ENCODE results near the gene NEUROG1. TPM values are rescaled to one million over a fixed set of nuclear protein-coding genes. Genes with fewer than 3 reads are reported as not detected.
"Not testable (repeated sequence)": the region's sequence is repeated elsewhere in the genome, so short reads cannot be mapped to it uniquely, and the experiment has no call there.

Gene NEUROG1
- total RNA-seq, 1 donor: not detected

DNA sequence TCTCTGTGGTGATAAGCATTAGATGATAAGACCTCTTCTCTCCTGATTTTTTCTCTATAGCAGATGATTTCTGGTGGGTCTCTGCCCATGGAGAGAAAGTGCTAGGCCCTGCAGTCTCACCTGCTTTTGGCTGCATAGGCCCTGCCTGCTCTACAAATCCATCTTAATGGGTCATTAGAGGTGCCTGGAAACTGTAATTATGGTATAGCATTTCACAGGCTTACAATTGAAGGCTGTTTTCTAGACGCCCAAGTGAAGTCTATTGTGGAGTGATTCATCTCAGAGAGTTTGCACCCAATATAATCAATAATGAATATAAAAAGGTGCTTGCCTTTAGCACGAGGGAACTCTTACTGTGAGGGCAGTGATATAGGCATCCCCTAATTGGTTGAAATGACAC is 33.8 kb downstream of the NEUROG1 start:
- no peaks in the 10 kb centered on the region for H3K9me3 ChIP-seq (ENCODE audit: low read depth, low read length)
- peaks cover 22% of the 10 kb centered on the region for H3K27me3 ChIP-seq (ENCODE audit: insufficient read depth, low read length)
- no peaks in the 10 kb centered on the region for H3K4me1 ChIP-seq (ENCODE audit: insufficient read depth, low read length)
- H3K4me3 ChIP-seq (ENCODE audit: low read length): no peak overlapping the region

DNA sequence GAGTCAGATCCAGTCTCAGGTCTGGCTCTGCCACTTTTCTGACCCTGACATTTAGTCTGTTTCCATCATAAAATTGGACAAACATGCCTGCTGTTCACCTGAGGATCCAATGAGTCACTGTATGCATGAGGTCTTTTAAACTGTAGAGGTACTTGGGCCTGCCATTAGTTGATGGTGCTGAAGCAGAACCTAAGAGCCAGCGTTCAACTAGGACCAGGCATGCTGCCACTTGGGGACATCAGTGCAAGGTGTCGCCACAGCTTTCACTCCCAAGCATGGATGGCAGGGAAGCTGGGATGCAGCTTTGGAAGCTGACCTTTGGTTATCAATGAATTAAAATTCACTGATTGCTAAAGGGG is 37.1 kb downstream of the NEUROG1 start:
- Histone ChIP-seq H3K4me1 (ENCODE audit: insufficient read depth, low read length) (peaks cover 6% of the 10 kb centered on the region), H3K4me3 (ENCODE audit: low read length) (no peak overlapping the region), H3K27me3 (ENCODE audit: insufficient read depth, low read length) (peaks cover 19% of the 10 kb centered on the region), H3K9me3 (ENCODE audit: low read depth, low read length) (no peaks in the 10 kb centered on the region)

DNA sequence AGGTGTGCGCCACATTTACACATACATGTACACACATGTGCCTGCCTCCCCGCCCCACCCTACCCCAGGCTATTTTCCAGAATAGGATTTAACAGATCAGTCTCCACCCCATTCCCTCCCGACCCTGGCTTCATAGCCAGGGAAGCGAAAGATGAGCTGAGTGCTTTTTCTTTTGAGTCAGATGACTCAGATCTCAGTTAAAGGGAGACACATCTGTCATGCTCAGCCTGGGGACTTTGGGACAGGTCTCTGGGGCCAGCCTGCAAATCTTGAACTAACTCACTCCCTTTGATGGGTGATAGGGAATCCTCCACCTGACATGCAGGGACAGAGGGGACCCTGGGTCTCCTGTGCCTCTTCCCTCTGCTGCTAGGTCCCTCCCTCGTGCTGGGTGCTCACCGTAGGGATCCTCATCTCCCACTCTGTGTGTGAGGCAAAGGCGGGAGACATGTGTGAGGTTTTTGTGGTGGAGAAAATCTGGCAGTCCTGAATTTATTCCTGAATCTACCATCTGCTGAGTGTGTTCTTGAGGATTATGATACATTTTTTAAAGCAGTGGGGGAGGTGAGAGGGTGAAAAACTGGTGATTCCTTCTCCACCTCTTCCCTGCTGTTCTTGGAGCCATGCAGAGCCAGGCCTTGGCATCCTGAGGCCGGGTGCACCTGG is 37.7 kb downstream of the NEUROG1 start:
- Histone ChIP-seq H3K4me1 (ENCODE audit: insufficient read depth, low read length) (peaks cover 11% of the 10 kb centered on the region), H3K4me3 (ENCODE audit: low read length) (no peak overlapping the region), H3K27me3 (ENCODE audit: insufficient read depth, low read length) (peaks cover 21% of the 10 kb centered on the region), H3K9me3 (ENCODE audit: low read depth, low read length) (no peaks in the 10 kb centered on the region)

DNA sequence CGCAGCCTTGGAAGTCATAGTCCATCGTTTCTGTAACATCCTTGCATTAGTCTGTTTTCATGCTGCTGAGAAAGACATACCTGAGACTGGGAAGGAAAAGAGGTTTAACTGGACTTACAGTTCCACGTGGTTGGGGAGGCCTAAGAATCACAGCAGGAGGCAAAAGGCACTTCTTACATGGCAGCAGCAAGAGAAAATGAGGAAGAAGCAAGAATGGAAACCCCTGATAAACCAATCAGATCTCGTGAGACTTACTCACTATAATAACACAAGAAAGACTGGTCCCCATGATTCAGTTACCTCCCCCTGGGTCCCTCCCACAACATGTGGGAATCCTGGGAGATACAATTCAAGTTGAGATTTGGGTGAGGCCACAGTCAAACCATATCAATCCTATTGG is 40.2 kb downstream of the NEUROG1 start:
- H3K27me3 ChIP-seq (ENCODE audit: insufficient read depth, low read length): peaks cover 38% of the 10 kb centered on the region
- not testable (repeated sequence) for H3K9me3 ChIP-seq (ENCODE audit: low read depth, low read length); H3K4me3 ChIP-seq (ENCODE audit: low read length)
- peaks cover 25% of the 10 kb centered on the region for H3K4me1 ChIP-seq (ENCODE audit: insufficient read depth, low read length)

DNA sequence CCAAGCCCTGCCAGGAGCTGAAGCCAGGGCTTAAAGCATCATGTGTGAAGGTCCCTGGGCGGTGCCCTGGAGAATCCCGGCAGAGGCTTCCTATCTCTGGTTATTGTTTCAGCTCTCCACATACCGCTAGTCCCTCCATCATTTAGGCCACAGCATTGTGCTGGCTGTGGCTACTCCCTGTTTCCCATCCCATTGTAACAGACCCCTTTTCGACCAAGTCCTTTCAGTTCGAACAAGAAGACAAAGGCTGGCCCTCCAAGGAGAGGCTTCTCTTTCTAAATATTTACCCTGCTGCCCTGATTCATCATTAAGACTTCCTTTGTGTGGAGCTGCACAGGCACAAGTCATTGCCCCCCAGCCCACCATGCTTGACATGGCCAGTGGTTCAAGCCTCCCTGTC is 41.6 kb downstream of the NEUROG1 start:
- Histone ChIP-seq H3K4me3 (ENCODE audit: low read length) (no peak overlapping the region), H3K27me3 (ENCODE audit: insufficient read depth, low read length) (peaks cover 51% of the 10 kb centered on the region), H3K4me1 (ENCODE audit: insufficient read depth, low read length) (peaks cover 37% of the 10 kb centered on the region), H3K9me3 (ENCODE audit: low read depth, low read length) (no peaks in the 10 kb centered on the region)

DNA sequence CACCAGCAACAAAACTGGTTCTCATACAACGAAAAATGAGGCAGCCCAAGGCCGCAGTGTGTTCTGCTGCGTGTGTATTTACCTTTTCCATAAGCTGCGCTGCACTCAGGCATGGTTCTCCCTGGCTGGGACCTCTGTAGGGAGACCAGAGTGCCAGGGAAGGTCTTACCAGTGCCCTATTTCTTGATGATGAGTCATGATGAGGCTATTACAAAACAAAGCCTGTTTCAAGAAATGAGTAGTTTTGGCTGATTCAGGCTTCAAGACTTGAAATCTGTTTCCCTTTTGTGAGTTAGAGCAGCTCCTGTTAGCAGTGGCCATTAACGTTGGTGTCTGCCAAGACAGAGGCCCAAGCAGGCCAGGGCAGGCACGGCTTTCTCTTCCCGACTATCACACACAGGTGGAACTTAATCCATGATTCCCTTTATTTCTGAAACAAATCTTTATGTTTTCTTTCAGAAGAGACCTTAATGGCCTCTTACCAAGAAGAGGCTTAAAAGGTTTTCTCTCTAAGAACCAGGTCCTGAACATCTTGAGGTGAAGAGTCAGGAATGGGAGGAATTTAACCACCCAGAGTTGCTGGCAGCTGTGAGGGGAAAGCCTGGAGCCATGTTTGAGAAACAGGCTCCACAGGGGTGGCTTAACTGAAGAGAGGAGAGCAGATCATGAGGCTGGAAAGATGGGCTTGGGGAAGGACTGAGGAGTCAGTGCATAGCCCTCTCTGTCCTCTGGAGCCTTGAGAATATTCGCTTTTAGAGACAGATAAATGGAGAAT is 42.2 kb downstream of the NEUROG1 start:
- Histone ChIP-seq H3K4me1 (ENCODE audit: insufficient read depth, low read length) (peaks cover 42% of the 10 kb centered on the region), H3K9me3 (ENCODE audit: low read depth, low read length) (no peaks in the 10 kb centered on the region), H3K27me3 (ENCODE audit: insufficient read depth, low read length) (peaks cover 57% of the 10 kb centered on the region), H3K4me3 (ENCODE audit: low read length) (no peak overlapping the region)

DNA sequence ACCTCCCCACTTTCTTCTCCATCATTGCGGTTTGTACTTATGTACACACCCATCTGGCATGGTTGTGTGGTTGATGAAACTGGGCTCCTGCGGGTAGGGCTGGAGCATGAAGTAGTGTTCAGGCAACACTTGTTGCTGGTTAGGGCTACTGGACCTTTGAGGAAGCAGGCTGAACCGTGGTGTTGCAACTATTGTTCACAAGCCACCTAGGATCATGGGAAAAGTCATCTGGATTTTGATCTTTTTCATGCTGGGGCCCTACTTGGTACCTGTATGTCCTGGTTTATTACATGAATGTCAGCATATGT is 43.5 kb downstream of the NEUROG1 start:
- Histone ChIP-seq H3K27me3 (ENCODE audit: insufficient read depth, low read length) (peaks cover 64% of the 10 kb centered on the region), H3K9me3 (ENCODE audit: low read depth, low read length) (no peaks in the 10 kb centered on the region), H3K4me3 (ENCODE audit: low read length) (no peak overlapping the region), H3K4me1 (ENCODE audit: insufficient read depth, low read length) (peaks cover 42% of the 10 kb centered on the region)

DNA sequence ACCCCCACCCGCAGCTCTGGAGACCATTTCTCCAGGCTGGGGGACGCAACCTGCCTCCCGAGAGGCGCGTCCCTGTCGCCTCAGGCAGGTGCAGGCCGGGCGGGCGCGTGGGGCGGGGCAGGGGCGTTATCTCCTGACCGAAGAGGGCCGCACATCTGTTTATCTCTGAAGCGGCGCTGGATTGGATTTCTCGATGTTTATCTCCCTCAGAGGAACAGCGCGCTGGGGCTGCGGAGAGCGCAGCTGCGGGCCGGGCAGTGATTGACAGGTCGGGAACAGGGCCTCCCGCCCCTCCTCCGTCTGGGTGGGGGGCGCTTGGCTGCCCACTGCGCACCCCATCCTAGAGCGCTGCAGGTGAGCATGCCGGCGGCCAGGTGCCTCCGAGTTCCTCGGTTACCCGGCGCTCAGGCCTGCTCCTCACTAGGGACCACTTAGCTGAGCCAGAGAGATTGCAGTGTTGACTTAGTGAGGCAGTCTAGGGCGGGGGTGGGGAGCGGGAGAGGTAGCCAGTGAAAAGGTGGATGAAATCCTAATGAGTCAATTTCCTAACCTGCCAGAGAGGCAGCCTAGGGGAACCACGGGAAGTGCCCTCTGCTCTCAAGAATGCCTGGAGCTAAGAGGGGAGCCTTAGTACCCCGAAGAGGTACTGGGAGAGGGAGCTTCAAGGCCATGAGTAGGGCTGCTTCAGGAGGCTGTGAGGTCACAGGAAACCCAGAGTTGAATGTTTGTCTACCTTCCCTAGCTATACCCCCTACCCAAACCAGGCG is 44.0 kb downstream of the NEUROG1 start:
- Histone ChIP-seq H3K4me3 (ENCODE audit: low read length) (no peak overlapping the region), H3K4me1 (ENCODE audit: insufficient read depth, low read length) (peaks cover 42% of the 10 kb centered on the region), H3K9me3 (ENCODE audit: low read depth, low read length) (no peaks in the 10 kb centered on the region), H3K27me3 (ENCODE audit: insufficient read depth, low read length) (peaks cover 70% of the 10 kb centered on the region)

DNA sequence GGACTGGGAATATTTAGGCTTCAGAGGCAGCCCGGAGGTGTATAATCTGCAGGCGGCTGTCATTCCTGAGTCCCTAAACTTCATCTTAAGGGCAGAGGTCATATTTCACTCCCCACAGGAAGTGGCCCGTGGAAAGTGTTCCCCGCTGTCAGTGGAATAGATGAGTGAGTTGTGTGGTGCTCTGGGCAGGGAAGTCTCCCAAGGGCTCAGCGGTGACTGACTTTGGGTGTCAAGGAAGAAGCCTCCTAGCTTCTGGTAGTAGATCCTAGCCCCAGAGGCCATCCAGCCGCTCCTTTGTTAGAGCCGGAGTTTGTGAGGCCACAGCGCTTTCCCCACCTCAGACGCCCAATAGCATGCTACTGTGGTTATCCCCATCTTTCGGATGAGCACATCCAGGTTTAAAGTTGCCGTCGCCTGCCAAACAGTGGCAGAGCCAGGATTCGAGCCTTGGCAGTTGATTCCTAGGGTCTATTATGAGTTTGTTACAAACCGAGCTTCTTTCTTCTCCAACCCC is 44.7 kb downstream of the NEUROG1 start:
- peaks cover 76% of the 10 kb centered on the region for H3K27me3 ChIP-seq (ENCODE audit: insufficient read depth, low read length)
- H3K9me3 ChIP-seq (ENCODE audit: low read depth, low read length): no peaks in the 10 kb centered on the region
- no peak overlapping the region for H3K4me3 ChIP-seq (ENCODE audit: low read length)
- peaks cover 42% of the 10 kb centered on the region for H3K4me1 ChIP-seq (ENCODE audit: insufficient read depth, low read length)

DNA sequence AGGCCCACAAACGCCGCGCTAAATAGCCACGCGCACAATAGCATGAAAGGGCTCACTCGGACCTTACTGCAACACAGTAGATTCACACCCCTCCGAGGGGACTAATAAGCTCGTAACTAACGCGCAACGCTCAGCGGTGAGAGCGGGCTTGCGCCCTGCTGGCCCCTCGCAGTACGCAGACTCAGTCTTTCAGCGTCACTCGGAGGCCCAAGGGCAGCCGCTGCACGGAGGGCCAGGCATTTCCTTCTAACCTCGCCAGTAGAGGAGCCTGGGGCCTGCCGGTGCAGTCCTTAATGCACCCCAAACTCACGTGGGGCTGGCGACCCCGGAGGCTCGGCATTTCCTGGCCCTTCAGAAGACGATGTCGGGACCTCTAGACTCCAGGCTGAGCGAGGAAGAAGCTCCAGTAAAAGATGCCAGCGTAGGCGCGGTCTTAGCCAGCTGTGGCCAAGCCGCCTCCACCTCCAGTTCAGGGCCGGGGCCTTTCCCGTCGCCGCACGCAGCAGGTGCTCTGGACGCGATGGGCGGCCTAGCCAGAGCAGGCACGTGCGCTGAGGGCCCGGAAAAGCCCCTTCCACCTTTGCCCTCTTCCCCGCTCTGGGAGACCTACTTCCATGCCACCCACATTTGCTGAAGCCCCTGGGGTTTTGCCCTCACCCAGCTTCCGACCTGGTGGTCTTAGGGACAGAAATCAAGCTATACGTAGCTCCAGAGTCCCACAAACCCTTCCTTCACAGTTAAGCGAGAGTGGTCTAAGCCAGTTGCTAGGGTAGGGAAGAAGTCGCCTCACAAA is 45.3 kb downstream of the NEUROG1 start:
- no peak overlapping the region for H3K4me3 ChIP-seq (ENCODE audit: low read length)
- peaks cover 42% of the 10 kb centered on the region for H3K4me1 ChIP-seq (ENCODE audit: insufficient read depth, low read length)
- no peaks in the 10 kb centered on the region for H3K9me3 ChIP-seq (ENCODE audit: low read depth, low read length)
- H3K27me3 ChIP-seq (ENCODE audit: insufficient read depth, low read length): peaks cover 83% of the 10 kb centered on the region

DNA sequence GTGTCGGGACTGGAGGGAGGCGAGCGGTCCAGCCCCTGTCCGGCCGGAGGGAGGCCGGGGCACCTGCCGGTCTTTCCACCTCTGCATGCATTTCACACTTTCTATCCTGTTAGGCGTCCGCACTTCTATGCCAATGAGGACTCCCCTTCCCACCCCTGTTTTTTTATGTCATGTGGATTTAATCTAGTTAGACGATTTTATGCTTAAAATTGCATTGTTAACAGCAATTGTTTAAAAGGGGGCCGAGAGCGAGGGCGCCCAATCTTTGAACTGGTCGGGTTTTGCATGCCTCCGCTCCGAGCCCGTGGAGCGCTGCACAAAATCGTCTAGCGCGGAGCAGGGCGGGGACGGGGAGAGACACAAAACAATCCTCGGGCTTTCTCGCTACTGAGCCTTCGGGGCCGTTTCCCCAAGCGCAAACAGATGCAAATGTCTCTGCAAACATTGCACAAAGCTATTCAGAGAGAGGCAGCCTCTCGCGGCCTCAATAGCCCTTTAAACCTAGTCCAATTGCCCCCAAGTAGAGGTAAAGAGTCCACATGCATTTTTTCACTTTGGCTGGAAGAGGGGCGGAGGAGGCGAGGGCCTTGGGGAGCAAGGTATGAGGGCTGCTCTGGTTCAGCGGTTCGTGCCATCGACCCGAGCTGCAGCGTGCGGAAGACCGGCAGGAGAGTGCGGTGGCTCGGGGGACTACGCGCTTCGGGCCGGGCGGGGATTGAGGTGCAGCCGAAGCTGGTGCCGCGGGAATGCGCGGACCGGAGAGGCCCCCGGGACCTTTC is 46.1 kb downstream of the NEUROG1 start:
- Histone ChIP-seq H3K9me3 (ENCODE audit: low read depth, low read length) (no peaks in the 10 kb centered on the region), H3K27me3 (ENCODE audit: insufficient read depth, low read length) (peaks cover 83% of the 10 kb centered on the region), H3K4me1 (ENCODE audit: insufficient read depth, low read length) (peaks cover 42% of the 10 kb centered on the region), H3K4me3 (ENCODE audit: low read length) (no peak overlapping the region)

DNA sequence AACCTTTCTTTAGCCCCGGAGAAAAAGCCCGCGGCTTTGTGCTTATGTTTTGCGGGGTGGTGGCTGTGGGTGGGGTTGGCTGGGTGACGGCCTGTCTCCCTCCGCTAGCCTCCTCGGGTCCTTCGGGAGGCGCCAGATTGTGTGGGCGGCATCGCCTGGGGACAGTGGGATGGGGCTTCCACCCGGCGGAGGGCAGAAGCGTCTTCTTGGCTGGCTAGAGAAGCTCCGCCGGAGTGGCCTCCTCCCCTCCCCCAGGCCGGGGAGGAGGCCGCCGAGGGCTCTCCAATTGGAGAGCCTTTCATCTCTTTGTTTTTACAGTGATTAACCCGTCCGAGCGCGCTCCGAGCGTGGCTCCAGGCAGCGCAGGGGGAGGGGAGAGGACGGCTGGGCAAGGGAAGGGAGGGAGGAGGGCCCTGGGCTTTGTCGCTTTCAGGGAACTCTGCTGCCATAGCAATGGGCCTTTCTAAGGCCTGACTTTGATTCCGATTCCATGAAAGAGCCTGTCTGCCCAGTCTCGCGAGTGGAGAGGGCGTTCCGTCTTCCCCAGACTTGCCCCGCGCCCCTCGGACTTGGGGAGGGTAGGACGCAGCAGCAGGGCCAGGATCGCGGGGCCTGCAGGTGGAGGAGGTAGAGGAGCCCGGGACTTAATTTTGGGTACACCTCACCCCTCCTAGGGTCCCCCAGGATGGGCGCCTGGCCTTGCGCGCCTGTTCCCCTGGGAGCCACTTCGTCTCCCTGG is 46.9 kb downstream of the NEUROG1 start:
- peaks cover 81% of the 10 kb centered on the region for H3K27me3 ChIP-seq (ENCODE audit: insufficient read depth, low read length)
- peaks cover 39% of the 10 kb centered on the region for H3K4me1 ChIP-seq (ENCODE audit: insufficient read depth, low read length)
- no peaks in the 10 kb centered on the region for H3K9me3 ChIP-seq (ENCODE audit: low read depth, low read length)
- H3K4me3 ChIP-seq (ENCODE audit: low read length): no peak overlapping the region

DNA sequence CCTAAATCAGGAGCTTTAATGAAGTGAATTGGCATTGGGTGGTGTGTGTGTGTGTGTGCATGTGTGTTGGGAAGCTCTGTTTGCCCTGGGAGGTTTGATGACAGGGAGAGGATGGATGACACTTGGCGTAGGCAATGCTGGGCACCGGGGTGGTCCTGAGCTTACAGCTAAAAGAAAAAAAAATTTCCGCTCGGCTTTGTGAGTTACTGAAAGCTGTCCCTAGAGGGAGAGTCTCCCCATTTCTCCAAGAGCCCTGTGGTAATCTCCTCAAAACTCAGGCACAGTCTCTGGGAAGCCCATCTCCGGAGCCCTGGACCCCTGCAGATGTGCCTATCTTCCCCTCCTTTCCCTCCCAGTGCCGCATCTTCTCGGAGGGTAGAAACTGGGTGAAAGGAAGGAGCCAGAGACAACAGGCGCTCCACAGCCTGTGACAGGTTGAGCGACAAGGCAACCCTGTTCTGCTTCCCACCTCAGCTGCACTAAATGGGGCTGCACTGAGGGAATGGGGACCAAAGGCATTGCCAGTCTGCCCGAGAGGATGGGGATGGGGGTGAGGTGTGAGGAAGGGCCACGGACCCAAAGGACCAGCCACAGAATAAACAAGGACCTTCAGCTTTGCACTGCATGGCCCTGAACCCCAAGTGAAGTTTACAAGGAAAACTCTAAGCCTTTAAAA is 47.8 kb downstream of the NEUROG1 start:
- H3K27me3 ChIP-seq (ENCODE audit: insufficient read depth, low read length): peaks cover 75% of the 10 kb centered on the region

More for the DNA sequence above, 47.8 kb downstream of the NEUROG1 start:
- Histone ChIP-seq H3K4me3 (ENCODE audit: low read length) (no peak overlapping the region), H3K4me1 (ENCODE audit: insufficient read depth, low read length) (peaks cover 30% of the 10 kb centered on the region), H3K9me3 (ENCODE audit: low read depth, low read length) (no peaks in the 10 kb centered on the region)
